ENCODE data around the gene GPR39.

The GPR39 gene

DNA sequence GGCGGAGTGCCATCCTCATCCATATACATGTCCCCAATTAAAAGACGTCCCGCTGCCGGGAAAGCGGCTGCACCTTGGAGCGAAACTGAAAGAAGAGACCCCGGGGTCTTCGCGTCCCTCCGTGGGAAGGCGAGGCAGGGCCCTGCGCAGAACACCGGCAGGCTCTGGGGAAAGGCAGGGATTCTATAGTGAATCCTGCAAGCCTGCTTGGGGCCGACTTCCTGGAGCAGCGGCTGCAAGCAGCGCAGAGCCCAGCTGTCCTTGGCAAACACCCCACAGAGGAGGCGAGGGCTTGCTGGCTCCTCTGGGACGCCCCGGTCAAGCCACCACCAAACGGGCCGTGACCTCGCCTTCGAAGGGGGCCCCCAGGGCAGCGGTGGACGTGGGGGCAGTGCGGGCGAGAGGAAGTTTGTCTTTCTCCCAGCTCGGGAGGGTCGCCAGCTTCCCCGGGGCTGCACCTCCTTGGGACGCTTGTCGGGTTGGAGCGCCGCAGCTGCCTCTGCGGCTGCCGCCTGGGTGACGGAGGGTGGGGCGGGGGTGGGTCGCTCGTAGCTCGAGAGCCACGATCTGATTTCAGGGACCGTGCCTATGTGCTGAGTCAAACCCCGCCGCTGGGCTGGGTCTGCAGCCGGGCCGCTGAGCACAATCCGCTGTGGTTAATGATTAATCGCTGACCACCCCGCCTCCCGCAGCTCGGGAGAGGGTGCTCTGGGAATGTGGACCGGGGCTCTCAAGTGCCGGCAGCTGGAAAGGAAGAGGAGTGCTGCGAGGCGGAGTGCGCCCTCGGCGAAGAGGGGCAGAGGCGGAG is 486 bp upstream of the GPR39 start:
- in situ Hi-C loops (cut with MboI; ENCODE audit: low pct_unique_long_range_greater_than_20kb, low sequenced_read_pairs, unreplicated experiment), result no loop called here
- no peak for DNase-seq (ENCODE audit: low spot score)

GRCh38 chr2:132417430-132418035 is 928 bp downstream of the GPR39 start:
- TF ChIP-seq, protein P1, sequence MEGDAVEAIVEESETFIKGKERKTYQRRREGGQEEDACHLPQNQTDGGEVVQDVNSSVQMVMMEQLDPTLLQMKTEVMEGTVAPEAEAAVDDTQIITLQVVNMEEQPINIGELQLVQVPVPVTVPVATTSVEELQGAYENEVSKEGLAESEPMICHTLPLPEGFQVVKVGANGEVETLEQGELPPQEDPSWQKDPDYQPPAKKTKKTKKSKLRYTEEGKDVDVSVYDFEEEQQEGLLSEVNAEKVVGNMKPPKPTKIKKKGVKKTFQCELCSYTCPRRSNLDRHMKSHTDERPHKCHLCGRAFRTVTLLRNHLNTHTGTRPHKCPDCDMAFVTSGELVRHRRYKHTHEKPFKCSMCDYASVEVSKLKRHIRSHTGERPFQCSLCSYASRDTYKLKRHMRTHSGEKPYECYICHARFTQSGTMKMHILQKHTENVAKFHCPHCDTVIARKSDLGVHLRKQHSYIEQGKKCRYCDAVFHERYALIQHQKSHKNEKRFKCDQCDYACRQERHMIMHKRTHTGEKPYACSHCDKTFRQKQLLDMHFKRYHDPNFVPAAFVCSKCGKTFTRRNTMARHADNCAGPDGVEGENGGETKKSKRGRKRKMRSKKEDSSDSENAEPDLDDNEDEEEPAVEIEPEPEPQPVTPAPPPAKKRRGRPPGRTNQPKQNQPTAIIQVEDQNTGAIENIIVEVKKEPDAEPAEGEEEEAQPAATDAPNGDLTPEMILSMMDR (IDR thresholded peaks at IDR 0.05; ENCODE audit: extremely low read depth, insufficient read depth, missing control alignments), result no peak
- in situ Hi-C loops (cut with MboI; ENCODE audit: low pct_unique_long_range_greater_than_20kb, low sequenced_read_pairs, unreplicated experiment), result no loop called here
- no peak for DNase-seq (ENCODE audit: low spot score)

More for the DNA sequence above, 486 bp upstream of the GPR39 start:
- TF ChIP-seq, protein P1 (IDR thresholded peaks at IDR 0.05; ENCODE audit: extremely low read depth, insufficient read depth, missing control alignments), result no peak

GRCh38 chr2:132419235-132419634 is 2.6 kb downstream of the GPR39 start:
- no peak for DNase-seq (ENCODE audit: low spot score)
- TF ChIP-seq, protein P1 (IDR thresholded peaks at IDR 0.05; ENCODE audit: extremely low read depth, insufficient read depth, missing control alignments), result no peak
- in situ Hi-C loops (cut with MboI; ENCODE audit: low pct_unique_long_range_greater_than_20kb, low sequenced_read_pairs, unreplicated experiment), result no loop called here

DNA sequence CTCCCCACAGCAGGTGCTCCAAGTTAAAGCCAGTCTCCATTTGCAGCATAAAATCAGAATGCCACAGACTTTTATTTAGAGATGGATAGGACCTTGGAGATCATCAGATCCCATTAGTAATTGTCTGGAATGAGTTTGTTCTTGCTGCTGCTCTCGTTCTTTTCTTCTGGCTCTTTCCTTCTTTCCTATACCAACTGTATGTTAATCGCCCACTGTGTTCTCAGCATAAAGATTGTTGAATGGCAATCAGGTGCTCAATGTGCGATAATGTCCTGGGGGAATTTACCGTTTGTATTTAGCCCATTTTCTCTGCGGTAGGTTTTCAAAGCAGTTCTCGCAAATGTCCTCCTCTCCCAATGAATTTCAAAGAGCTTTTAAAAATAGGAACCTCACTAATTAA is 3.3 kb downstream of the GPR39 start:
- in situ Hi-C loops (cut with MboI; ENCODE audit: low pct_unique_long_range_greater_than_20kb, low sequenced_read_pairs, unreplicated experiment), result no loop called here
- TF ChIP-seq, protein P1 (IDR thresholded peaks at IDR 0.05; ENCODE audit: extremely low read depth, insufficient read depth, missing control alignments), result no peak
- DNase-seq (ENCODE audit: low spot score), result no peak

- in situ Hi-C loops (cut with MboI; ENCODE audit: low pct_unique_long_range_greater_than_20kb, low sequenced_read_pairs, unreplicated experiment), result no loop called here
- TF ChIP-seq, protein P1 (IDR thresholded peaks at IDR 0.05; ENCODE audit: extremely low read depth, insufficient read depth, missing control alignments), result no peak
Observed at GRCh38 chr2:132420816-132421805, 4.5 kb downstream of the GPR39 start.

DNA sequence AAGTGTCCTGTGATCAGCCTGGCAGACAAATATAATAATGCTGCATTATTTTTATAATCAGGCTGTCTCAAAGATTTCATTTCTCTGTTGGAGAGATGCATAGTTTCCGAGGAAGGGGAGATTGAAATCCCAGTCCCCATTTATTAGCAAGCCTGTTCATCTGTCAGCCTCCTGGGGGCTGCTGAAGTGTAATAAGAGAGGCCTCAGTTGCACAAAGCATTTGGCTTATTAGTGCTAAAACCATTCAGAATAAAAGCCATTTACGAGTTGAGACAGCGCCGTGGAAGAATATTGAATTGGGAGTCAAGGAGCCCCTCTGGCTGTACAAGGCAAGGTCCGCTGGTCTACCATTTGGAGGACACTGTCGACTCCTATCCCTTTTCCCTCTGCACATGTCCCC is 6.1 kb downstream of the GPR39 start:
- no peak for DNase-seq (ENCODE audit: low spot score)
- TF ChIP-seq, protein P1 (IDR thresholded peaks at IDR 0.05; ENCODE audit: extremely low read depth, insufficient read depth, missing control alignments), result no peak

More at GRCh38 chr2:132420816-132421805, 4.5 kb downstream of the GPR39 start:
- no peak for DNase-seq (ENCODE audit: low spot score)

More for the DNA sequence above, 6.1 kb downstream of the GPR39 start:
- in situ Hi-C loops (cut with MboI; ENCODE audit: low pct_unique_long_range_greater_than_20kb, low sequenced_read_pairs, unreplicated experiment), result no loop called here

Measured in GM13977 (cell line).